GM23338 (cell line): Measurements from ENCODE around the gene BICD2. TPM values are rescaled to one million over a fixed set of nuclear protein-coding genes. Genes with fewer than 3 reads are reported as not detected.

Experiments used
- ATAC-seq: fragments of 200-7000 bp; cut with Tn5 transposase; 3 replicates; pipeline ENCODE4 v1.9.1; 2020
- DNase-seq: peaks from one replicate; pipeline ENCODE4 v3.0.0-alpha.2; 2015; ENCODE audit warnings: low spot score
- H2AFZ ChIP-seq: fragments of 200-600 bp; sonication (generic); 2 replicates; pipeline ENCODE4 v1.8.0; 2016; ENCODE audit warnings: antibody characterized with exemption, mild to moderate bottlenecking, moderate library complexity
- H3F3A ChIP-seq: fragments of 200-600 bp; sonication (generic); replicated peaks from 2 replicates; pipeline ENCODE4 v1.8.0; 2017; ENCODE audit warnings: antibody characterized with exemption, mixed run types, low read depth
- H3K27ac ChIP-seq: fragments of 200-600 bp; sonication (generic); 2 replicates; pipeline ENCODE4 v1.6.1; 2016; ENCODE audit warnings: low read depth
- H3K27me3 ChIP-seq: fragments of 200-600 bp; sonication (generic); 2 replicates; pipeline ENCODE4 v1.8.0; 2016; ENCODE audit warnings: mild to moderate bottlenecking, mixed run types, moderate library complexity; ENCODE audit not compliant: insufficient read depth
- H3K36me3 ChIP-seq: fragments of 200-600 bp; sonication (generic); 2 replicates; pipeline ENCODE4 v1.8.0; 2016; ENCODE audit warnings: mild to moderate bottlenecking; ENCODE audit not compliant: insufficient read depth
- H3K4me1 ChIP-seq: fragments of 200-600 bp; sonication (generic); 2 replicates; pipeline ENCODE4 v1.8.0; 2016; ENCODE audit warnings: mild to moderate bottlenecking, moderate library complexity; ENCODE audit not compliant: insufficient read depth
- H3K4me2 ChIP-seq: fragments of 200-600 bp; sonication (generic); 2 replicates; pipeline ENCODE4 v1.7.1; 2017; ENCODE audit warnings: mixed run types
- H3K4me3 ChIP-seq: fragments of 200-600 bp; sonication (generic); 2 replicates; pipeline ENCODE4 v1.6.1; 2016; ENCODE audit warnings: mixed run types
- H3K79me2 ChIP-seq: fragments of 200-600 bp; sonication (generic); replicated peaks from 2 replicates; pipeline ENCODE4 v1.8.0; 2017; ENCODE audit warnings: mild to moderate bottlenecking; ENCODE audit not compliant: insufficient read depth
- H3K9me2 ChIP-seq: fragments of 200-600 bp; sonication (generic); 2 replicates; pipeline ENCODE4 v1.8.0; 2017; ENCODE audit not compliant: insufficient read depth
- H4K20me1 ChIP-seq: fragments of 200-600 bp; sonication (generic); replicated peaks from 2 replicates; pipeline ENCODE4 v1.8.0; 2017; ENCODE audit warnings: mild to moderate bottlenecking; ENCODE audit not compliant: insufficient read depth
- H3K27ac Mint-ChIP-seq: 2 replicates; pipeline ENCODE4 v1.8.0; 2020; ENCODE audit warnings: inconsistent platforms, mild to moderate bottlenecking, moderate library complexity, mixed read lengths
- H3K27me3 Mint-ChIP-seq: 3 replicates; pipeline ENCODE4 v1.8.0; 2022; ENCODE audit warnings: low read depth, mild to moderate bottlenecking, moderate library complexity, mixed read lengths, inconsistent platforms; ENCODE audit not compliant: insufficient read depth, poor library complexity
- H3K36me3 Mint-ChIP-seq: 3 replicates; pipeline ENCODE4 v1.8.0; 2021; ENCODE audit warnings: low read depth, mild to moderate bottlenecking, inconsistent platforms, moderate library complexity, mixed read lengths
- H3K4me1 Mint-ChIP-seq: 3 replicates; pipeline ENCODE4 v1.8.0; 2020; ENCODE audit warnings: mild to moderate bottlenecking, inconsistent platforms, mixed read lengths
- H3K4me3 Mint-ChIP-seq: 3 replicates; pipeline ENCODE4 v1.8.0; 2021; ENCODE audit warnings: moderate library complexity, mild to moderate bottlenecking, inconsistent platforms, mixed read lengths
- H3K9me3 Mint-ChIP-seq: 3 replicates; pipeline ENCODE4 v1.8.0; 2020; ENCODE audit warnings: moderate library complexity, mild to moderate bottlenecking, inconsistent platforms, mixed read lengths
- CREB1 ChIP-seq: fragments of 250-450 bp; sonication (Bioruptor Pico); IDR thresholded peaks from 2 replicates; pipeline ENCODE4 v1.5.0; 2020; ENCODE audit warnings: low read depth, mild to moderate bottlenecking, moderate library complexity
- EZH2 ChIP-seq: fragments of 200-600 bp; sonication (generic); IDR thresholded peaks from one replicate; pipeline ENCODE4 v1.8.0; 2017; ENCODE audit warnings: antibody characterized with exemption, mild to moderate bottlenecking, low read depth; ENCODE audit not compliant: unreplicated experiment
- EZH2phosphoT487 ChIP-seq: fragments of 200-600 bp; sonication (generic); IDR thresholded peaks from one replicate; pipeline ENCODE4 v1.8.1; 2018; ENCODE audit warnings: antibody characterized with exemption; ENCODE audit not compliant: unreplicated experiment
- JUNB ChIP-seq: IDR thresholded peaks from one replicate; pipeline ENCODE4 v1.6.1; 2016; ENCODE audit warnings: antibody characterized with exemption; ENCODE audit not compliant: unreplicated experiment
- NANOG ChIP-seq: IDR thresholded peaks from 2 replicates; pipeline ENCODE4 v1.6.1; 2016; ENCODE audit warnings: antibody characterized with exemption, borderline replicate concordance
- POLR2AphosphoS5 ChIP-seq: IDR thresholded peaks from 2 replicates; pipeline ENCODE4 v1.6.1; 2016; ENCODE audit warnings: antibody characterized with exemption, low read depth
- ZNF114 ChIP-seq: fragments of 250-450 bp; sonication (Bioruptor Pico); IDR thresholded peaks from 2 replicates; pipeline ENCODE4 v1.5.0; 2020; ENCODE audit warnings: mild to moderate bottlenecking, moderate library complexity
- ZNF331 ChIP-seq: fragments of 250-450 bp; sonication (Bioruptor Pico); IDR thresholded peaks from 2 replicates; pipeline ENCODE4 v1.5.0; 2020; ENCODE audit warnings: low read depth, mild to moderate bottlenecking, moderate library complexity
- polyA plus RNA-seq: library from polyadenylated mRNA; unstranded; fragments of >200 nt; fragmentation: Nextera tagmentation; extraction: Ambion mirVana; gene quantifications from 2 replicates; pipeline ENCODE4 v1.2.1, GENCODE V29; 2016
- total RNA-seq: library from RNA; depleted of rRNA; stranded (reverse); fragments of >200 nt; shearing (Covaris generic); gene quantifications from 2 replicates; pipeline ENCODE4 v1.2.3, GENCODE V29; 2014
- TF ChIP-seq, protein P1 (sequence below), 2 experiments: fragments of 200-600 bp in 1 of 2; sonication (generic) in 1 of 2; conservative IDR thresholded peaks; 2 replicates each; pipeline versions ENCODE4 v1.5.1 to v1.6.1; 2016 to 2017; ENCODE audit warnings: antibody characterized with exemption in 2 of 2, low read depth in 2 of 2, mild to moderate bottlenecking in 2 of 2, moderate library complexity in 1 of 2
- TF ChIP-seq, protein P2 (sequence below): IDR thresholded peaks from 2 replicates; pipeline ENCODE4 v1.6.1; 2016; ENCODE audit warnings: antibody characterized with exemption
- TF ChIP-seq, protein P3 (sequence below): IDR thresholded peaks from one replicate; pipeline ENCODE4 v1.6.1; 2018; ENCODE audit warnings: antibody characterized with exemption; ENCODE audit not compliant: unreplicated experiment

The BICD2 gene
- total and polyA plus RNA-seq, 2 experiments from 2014 or later = 8.7 to 34.3 TPM

DNA sequence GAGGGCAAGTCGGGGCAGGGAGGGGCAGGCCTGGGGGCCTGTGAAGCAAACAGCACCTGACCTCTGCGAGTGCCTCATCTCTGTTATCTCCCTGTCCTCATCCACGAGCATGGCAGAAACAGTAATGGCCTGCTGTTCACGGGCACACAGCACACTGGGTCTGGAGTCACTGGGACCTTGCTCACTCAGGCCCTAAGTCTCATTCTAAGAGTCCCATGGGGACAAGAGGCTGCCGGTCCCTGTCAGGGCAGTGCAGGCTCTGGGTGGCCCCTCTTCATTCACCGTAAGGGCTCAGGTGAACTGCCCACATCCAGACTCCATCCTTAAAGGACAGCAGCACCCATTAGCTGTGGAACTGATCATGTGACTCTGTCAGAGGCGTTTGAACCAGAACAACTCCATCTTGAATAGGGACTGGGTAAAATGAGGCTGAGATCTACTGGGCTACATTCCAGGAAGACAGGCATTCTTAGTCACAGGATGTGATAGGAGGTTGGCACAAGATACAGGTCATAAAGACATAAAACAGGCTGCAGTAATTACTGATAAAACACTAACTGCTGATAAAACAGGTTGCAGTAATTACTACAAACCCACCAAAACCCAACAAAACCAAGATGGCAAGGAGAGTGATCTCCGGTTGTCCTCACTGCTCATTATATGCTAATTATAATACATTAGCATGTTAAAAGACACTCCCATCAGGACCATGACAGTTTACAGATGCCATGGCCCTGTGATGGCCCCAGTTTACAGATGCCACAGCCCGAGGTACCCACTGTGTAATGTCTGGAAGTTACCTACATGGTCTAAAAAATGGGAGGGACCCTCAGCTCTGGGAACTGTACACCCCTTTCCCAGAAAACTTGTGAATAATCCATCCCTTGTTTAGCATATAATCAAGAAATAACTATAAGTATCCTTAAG lies 28.7 kb downstream of the BICD2 start (continued):
- TF ChIP-seq, protein P1, sequence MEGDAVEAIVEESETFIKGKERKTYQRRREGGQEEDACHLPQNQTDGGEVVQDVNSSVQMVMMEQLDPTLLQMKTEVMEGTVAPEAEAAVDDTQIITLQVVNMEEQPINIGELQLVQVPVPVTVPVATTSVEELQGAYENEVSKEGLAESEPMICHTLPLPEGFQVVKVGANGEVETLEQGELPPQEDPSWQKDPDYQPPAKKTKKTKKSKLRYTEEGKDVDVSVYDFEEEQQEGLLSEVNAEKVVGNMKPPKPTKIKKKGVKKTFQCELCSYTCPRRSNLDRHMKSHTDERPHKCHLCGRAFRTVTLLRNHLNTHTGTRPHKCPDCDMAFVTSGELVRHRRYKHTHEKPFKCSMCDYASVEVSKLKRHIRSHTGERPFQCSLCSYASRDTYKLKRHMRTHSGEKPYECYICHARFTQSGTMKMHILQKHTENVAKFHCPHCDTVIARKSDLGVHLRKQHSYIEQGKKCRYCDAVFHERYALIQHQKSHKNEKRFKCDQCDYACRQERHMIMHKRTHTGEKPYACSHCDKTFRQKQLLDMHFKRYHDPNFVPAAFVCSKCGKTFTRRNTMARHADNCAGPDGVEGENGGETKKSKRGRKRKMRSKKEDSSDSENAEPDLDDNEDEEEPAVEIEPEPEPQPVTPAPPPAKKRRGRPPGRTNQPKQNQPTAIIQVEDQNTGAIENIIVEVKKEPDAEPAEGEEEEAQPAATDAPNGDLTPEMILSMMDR (conservative IDR thresholded peaks at IDR 0.05; ENCODE audit: low read depth in 2 of 2) = no peak
- TF ChIP-seq ZNF331 (CRISPR knock-in tag) (no peak), ZNF114 (CRISPR knock-in tag) (no peak), JUNB (no peak), NANOG (no peak), POLR2AphosphoS5 (no peak)

DNA sequence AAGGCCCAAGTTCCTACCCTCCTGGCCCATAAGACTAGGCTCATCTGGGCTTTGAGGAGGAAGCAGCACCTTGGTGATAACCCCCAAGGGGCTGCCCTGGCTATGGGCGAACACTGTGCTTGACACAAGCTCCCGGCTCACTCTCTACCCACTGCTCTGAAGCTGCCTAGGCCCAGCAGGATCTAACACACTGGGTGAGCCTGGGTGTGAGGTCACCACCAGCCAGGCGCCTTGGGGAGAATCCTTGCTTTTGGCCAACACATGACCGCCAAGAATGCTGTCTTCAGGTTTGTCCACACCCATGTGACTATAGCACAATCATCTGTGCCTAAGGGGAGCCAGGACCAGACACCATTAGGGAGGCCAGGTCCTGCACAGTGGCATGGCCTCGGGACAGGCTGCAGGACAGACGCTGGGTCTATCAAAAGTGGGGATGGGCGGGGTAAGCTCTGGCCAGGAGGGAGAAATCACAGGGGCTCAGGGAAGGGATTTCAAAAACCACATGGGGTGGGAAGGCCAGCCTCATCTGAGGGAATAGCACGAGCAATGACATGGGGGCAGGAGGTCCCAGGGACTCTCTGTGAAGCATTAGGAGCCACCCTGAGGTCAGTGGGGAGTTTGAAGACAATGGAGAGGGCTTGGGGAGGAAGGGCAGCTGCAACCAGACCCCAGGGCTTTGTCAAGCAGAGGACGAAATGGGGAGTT lies 29.6 kb downstream of the BICD2 start:
- Histone ChIP-seq H3K4me2 (no peak overlapping the region), H3K4me3 (no peak overlapping the region), H4K20me1 (peaks cover 38% of the 10 kb centered on the region), H3K9me2 (no peaks in the 10 kb centered on the region), H3K36me3 (no peaks in the 10 kb centered on the region), H2AFZ (no peak overlapping the region), H3K4me1 (peaks cover 5% of the 10 kb centered on the region; the same call in 1 of the 2 replicates), H3K79me2 (peaks cover 82% of the 10 kb centered on the region), H3K27me3 (no peaks in the 10 kb centered on the region), H3F3A (no peaks in the 10 kb centered on the region), H3K27ac (no peak overlapping the region)
- no peak for ATAC-seq
- H3K36me3 Mint-ChIP-seq = peaks cover 5% of the 10 kb centered on the region; the same call in 1 of the 3 replicates
- H3K27me3 Mint-ChIP-seq = peaks cover 3% of the 10 kb centered on the region
- H3K4me3 Mint-ChIP-seq = no peak overlapping the region
- H3K27ac Mint-ChIP-seq = peak overlapping the region; percentile 54; the same call in 1 of the 2 replicates
- peaks cover 39% of the 10 kb centered on the region for H3K4me1 Mint-ChIP-seq
- DNase-seq = no peak
- H3K9me3 Mint-ChIP-seq = no peaks in the 10 kb centered on the region
- TF ChIP-seq ZNF331 (CRISPR knock-in tag) (no peak), ZNF114 (CRISPR knock-in tag) (no peak), CREB1 (CRISPR knock-in tag) (no peak), NANOG (no peak), POLR2AphosphoS5 (no peak), EZH2 (no peak), EZH2phosphoT487 (no peak), JUNB (no peak)
- TF ChIP-seq, protein P2, sequence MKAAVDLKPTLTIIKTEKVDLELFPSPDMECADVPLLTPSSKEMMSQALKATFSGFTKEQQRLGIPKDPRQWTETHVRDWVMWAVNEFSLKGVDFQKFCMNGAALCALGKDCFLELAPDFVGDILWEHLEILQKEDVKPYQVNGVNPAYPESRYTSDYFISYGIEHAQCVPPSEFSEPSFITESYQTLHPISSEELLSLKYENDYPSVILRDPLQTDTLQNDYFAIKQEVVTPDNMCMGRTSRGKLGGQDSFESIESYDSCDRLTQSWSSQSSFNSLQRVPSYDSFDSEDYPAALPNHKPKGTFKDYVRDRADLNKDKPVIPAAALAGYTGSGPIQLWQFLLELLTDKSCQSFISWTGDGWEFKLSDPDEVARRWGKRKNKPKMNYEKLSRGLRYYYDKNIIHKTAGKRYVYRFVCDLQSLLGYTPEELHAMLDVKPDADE = no peak
- TF ChIP-seq, protein P1 (conservative IDR thresholded peaks at IDR 0.05; ENCODE audit: low read depth in 2 of 2) = no peak
- TF ChIP-seq, protein P3, sequence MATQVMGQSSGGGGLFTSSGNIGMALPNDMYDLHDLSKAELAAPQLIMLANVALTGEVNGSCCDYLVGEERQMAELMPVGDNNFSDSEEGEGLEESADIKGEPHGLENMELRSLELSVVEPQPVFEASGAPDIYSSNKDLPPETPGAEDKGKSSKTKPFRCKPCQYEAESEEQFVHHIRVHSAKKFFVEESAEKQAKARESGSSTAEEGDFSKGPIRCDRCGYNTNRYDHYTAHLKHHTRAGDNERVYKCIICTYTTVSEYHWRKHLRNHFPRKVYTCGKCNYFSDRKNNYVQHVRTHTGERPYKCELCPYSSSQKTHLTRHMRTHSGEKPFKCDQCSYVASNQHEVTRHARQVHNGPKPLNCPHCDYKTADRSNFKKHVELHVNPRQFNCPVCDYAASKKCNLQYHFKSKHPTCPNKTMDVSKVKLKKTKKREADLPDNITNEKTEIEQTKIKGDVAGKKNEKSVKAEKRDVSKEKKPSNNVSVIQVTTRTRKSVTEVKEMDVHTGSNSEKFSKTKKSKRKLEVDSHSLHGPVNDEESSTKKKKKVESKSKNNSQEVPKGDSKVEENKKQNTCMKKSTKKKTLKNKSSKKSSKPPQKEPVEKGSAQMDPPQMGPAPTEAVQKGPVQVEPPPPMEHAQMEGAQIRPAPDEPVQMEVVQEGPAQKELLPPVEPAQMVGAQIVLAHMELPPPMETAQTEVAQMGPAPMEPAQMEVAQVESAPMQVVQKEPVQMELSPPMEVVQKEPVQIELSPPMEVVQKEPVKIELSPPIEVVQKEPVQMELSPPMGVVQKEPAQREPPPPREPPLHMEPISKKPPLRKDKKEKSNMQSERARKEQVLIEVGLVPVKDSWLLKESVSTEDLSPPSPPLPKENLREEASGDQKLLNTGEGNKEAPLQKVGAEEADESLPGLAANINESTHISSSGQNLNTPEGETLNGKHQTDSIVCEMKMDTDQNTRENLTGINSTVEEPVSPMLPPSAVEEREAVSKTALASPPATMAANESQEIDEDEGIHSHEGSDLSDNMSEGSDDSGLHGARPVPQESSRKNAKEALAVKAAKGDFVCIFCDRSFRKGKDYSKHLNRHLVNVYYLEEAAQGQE = no peak
